ENCODE results near the gene APOL3. TPM values are rescaled to one million over a fixed set of nuclear protein-coding genes. Genes with fewer than 3 reads are reported as not detected.

APOL3 gene
- total and polyA plus RNA-seq, 10 of the 15 experiments (the other 5 are each of a cell fraction or from before 2014, with no cell fraction given) = 6.9 to 66.8 (median 48.5) TPM

- FAIRE-seq = no peak
Measured at GRCh38 chr22:36197065-36197440, 36.5 kb upstream of the APOL3 start.

GRCh38 chr22:36196254-36197064 lies 35.9 kb upstream of the APOL3 start:
- ChIA-PET CTCF (interaction anchor here (0.8 to 6.7 kb wide), 12 partner anchors 11 to 290 kb away, joined by 4 to 94 read pairs (median 12); partner anchors contain the start of gene APOL2), RAD21 (ENCODE audit: unreplicated experiment) (interaction anchor here (0.7 to 2.7 kb wide), 4 partner anchors 8 to 81 kb away, joined by 3 to 10 read pairs (median 6); partner anchors contain the start of gene APOL2), SMC1A (ENCODE audit: uncharacterized antibody, unreplicated experiment) (interaction anchor here (0.6 to 6.4 kb wide), 10 partner anchors 19 to 292 kb away, joined by 3 to 36 read pairs (median 11); partner anchors contain the start of gene APOL2), POLR2A (no interaction called here)
- H3K27me3 ChIP-seq (replicated peaks in 1 of 2; ENCODE audit: control insufficient read depth in 2 of 2, insufficient read depth in 2 of 2, low read length in 1 of 2) = no peaks in the 10 kb centered on the region
- ATAC-seq (no peak), FAIRE-seq (no peak), DNase-seq (ENCODE audit: low read depth, low spot score) (no peak)
- H3K36me3 ChIP-seq (ENCODE audit: control insufficient read depth in 2 of 2, insufficient read depth in 2 of 2, low read length in 1 of 2) = no peaks in the 10 kb centered on the region
- whole genome bisulfite sequencing (ENCODE audit: insufficient coverage, insufficient replicate concordance, low lambda C conversion rate, missing lambda C conversion rate) = 33% methylated on average over 6 of the region's 6 CpGs
- no TSS peak for BruUV-seq (replicated peaks)
- H3K9me3 ChIP-seq (replicated peaks; ENCODE audit: control insufficient read depth, insufficient read depth, low read length) = no peaks in the 10 kb centered on the region
- intact Hi-C loops (cut with micrococcal nuclease; ENCODE audit: unreplicated experiment) (loop anchor here (2.0 to 10.0 kb wide), 2 partner anchors 80 to 288 kb away; partner anchors contain the start of gene TXN2), in situ Hi-C loops (cut with MboI) (no loop called here)
- no peaks in the 10 kb centered on the region for H3K79me2 ChIP-seq (ENCODE audit: control insufficient read depth, insufficient read depth, low read length)
- H3K4me3 ChIP-seq = no peak overlapping the region
- H3K4me1 ChIP-seq (ENCODE audit: control insufficient read depth, insufficient read depth, low read length) = peaks cover 12% of the 10 kb centered on the region
- H3K4me2 ChIP-seq (ENCODE audit: control insufficient read depth, insufficient read depth) = no peak overlapping the region
- no peak overlapping the region for H3K27ac ChIP-seq (ENCODE audit: control insufficient read depth, insufficient read depth)
- TF ChIP-seq, protein P1, sequence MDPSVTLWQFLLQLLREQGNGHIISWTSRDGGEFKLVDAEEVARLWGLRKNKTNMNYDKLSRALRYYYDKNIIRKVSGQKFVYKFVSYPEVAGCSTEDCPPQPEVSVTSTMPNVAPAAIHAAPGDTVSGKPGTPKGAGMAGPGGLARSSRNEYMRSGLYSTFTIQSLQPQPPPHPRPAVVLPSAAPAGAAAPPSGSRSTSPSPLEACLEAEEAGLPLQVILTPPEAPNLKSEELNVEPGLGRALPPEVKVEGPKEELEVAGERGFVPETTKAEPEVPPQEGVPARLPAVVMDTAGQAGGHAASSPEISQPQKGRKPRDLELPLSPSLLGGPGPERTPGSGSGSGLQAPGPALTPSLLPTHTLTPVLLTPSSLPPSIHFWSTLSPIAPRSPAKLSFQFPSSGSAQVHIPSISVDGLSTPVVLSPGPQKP (IDR thresholded peaks at IDR 0.05; ENCODE audit: low read depth, low read length) = no peak
- no peak for TF ChIP-seq TBL1XR1 (IDR thresholded peaks at IDR 0.05; ENCODE audit: low read depth, low read length)
- TF ChIP-seq ZNF592 (IDR thresholded peaks at IDR 0.05) = no peak
- no peaks in the 10 kb centered on the region for H4K20me1 ChIP-seq (ENCODE audit: control insufficient read depth, insufficient read depth)
- no peak overlapping the region for H3K9ac ChIP-seq (ENCODE audit: control insufficient read depth, insufficient read depth, low read length)
- H2AFZ ChIP-seq (ENCODE audit: control insufficient read depth, low read depth, low read length) = no peak overlapping the region

More at GRCh38 chr22:36197065-36197440, 36.5 kb upstream of the APOL3 start:
- Histone ChIP-seq H3K27me3 (replicated peaks in 1 of 2; ENCODE audit: control insufficient read depth in 2 of 2, insufficient read depth in 2 of 2, low read length in 1 of 2) (no peaks in the 10 kb centered on the region), H3K4me3 (no peak overlapping the region), H3K79me2 (ENCODE audit: control insufficient read depth, insufficient read depth, low read length) (no peaks in the 10 kb centered on the region), H4K20me1 (ENCODE audit: control insufficient read depth, insufficient read depth) (no peaks in the 10 kb centered on the region), H3K36me3 (ENCODE audit: control insufficient read depth in 2 of 2, insufficient read depth in 2 of 2, low read length in 1 of 2) (no peaks in the 10 kb centered on the region), H3K4me1 (ENCODE audit: control insufficient read depth, insufficient read depth, low read length) (peaks cover 12% of the 10 kb centered on the region), H3K27ac (ENCODE audit: control insufficient read depth, insufficient read depth) (no peak overlapping the region), H3K9me3 (replicated peaks; ENCODE audit: control insufficient read depth, insufficient read depth, low read length) (no peaks in the 10 kb centered on the region), H3K9ac (ENCODE audit: control insufficient read depth, insufficient read depth, low read length) (no peak overlapping the region), H2AFZ (ENCODE audit: control insufficient read depth, low read depth, low read length) (peak overlapping the region; percentile 4; the same call in 1 of the 2 replicates), H3K4me2 (ENCODE audit: control insufficient read depth, insufficient read depth) (no peak overlapping the region)
- intact Hi-C loops (cut with micrococcal nuclease; ENCODE audit: unreplicated experiment) (loop anchor here (2.0 to 10.0 kb wide), 2 partner anchors 80 to 288 kb away; partner anchors contain the start of gene TXN2), in situ Hi-C loops (cut with MboI) (no loop called here)
- TF ChIP-seq ESRRA (IDR thresholded peaks at IDR 0.05; ENCODE audit: low read length) (no peak), POU2F2 (IDR thresholded peaks at IDR 0.05; ENCODE audit: borderline replicate concordance, low read depth, low read length) (no peak), BMI1 (IDR thresholded peaks at IDR 0.05; ENCODE audit: borderline replicate concordance) (peak; percentile 89)
- 3% methylated on average over 4 of the region's 5 CpGs for WGBS (ENCODE audit: insufficient coverage, insufficient replicate concordance, low lambda C conversion rate, missing lambda C conversion rate)
- ChIA-PET POLR2A (no interaction called here), RAD21 (ENCODE audit: unreplicated experiment) (interaction anchor here (0.7 to 1.5 kb wide), 3 partner anchors 24 to 80 kb away, joined by 3 to 8 read pairs (median 7); partner anchors contain the start of gene APOL2), SMC1A (ENCODE audit: uncharacterized antibody, unreplicated experiment) (interaction anchor here (0.6 to 6.4 kb wide), 8 partner anchors 10 to 81 kb away, joined by 3 to 36 read pairs (median 4); partner anchors contain the start of gene APOL2), CTCF (interaction anchor here (0.8 to 6.7 kb wide), 10 partner anchors 11 to 289 kb away, joined by 3 to 94 read pairs (median 8); partner anchors contain the start of gene APOL2)
- no TSS peak for BruUV-seq (replicated peaks)
- no peak for ATAC-seq
- no peak for DNase-seq (ENCODE audit: low read depth, low spot score)
